HG03558 (cell line): ENCODE data around the gene FDXR.
"Not testable (repeated sequence)": the region's sequence is repeated elsewhere in the genome, so short reads cannot be mapped to it uniquely, and the experiment has no call there.

Experiments used
- ATAC-seq: cut with Tn5 transposase; IDR thresholded peaks from one replicate; pipeline ENCODE4 v1.9.1; 2021; ENCODE audit warnings: moderate number of reproducible peaks; ENCODE audit not compliant: unreplicated experiment; ENCODE audit errors: extremely low read depth

FDXR gene, protein sequence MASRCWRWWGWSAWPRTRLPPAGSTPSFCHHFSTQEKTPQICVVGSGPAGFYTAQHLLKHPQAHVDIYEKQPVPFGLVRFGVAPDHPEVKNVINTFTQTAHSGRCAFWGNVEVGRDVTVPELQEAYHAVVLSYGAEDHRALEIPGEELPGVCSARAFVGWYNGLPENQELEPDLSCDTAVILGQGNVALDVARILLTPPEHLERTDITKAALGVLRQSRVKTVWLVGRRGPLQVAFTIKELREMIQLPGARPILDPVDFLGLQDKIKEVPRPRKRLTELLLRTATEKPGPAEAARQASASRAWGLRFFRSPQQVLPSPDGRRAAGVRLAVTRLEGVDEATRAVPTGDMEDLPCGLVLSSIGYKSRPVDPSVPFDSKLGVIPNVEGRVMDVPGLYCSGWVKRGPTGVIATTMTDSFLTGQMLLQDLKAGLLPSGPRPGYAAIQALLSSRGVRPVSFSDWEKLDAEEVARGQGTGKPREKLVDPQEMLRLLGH

DNA sequence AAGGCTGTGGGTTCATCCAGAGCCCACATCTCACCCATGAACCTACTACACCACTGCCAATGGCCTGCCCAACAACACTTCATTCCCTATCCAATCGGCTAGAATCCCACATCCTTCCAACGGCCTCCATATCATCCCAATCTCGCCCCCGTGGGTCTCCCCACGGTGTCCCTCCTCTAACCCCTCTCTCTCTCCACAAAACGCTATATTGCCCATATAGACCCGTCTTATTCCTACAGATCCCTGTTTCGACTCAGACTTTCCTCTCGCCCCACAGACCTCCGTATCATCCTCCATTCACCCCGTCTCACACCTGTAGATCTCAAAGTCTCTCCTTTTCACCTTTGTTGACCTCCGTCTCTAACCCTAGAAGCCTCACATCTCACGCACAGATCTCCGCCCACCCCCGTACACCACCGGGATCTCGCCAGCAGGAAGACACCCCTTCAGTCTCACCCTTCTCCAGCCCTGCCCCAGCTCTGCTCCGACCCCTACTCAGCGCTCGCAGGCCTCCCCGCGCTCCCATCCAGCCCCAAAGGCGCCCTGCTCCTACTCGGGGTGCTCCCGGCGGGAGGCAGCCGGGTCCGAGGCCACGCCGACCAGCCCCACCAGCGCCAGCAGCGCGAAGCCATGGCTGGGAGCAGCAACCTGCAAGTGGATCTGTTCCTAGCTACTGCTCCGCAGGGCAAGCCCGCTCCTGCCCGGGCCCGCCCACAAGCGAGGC lies at the start of gene FDXR:
FDXR (minus strand) TSS at position 682 of the 724 bp plus-strand sequence; CDS start at position 632, 50 bp downstream.
- peak; percentile 22 for ATAC-seq

DNA sequence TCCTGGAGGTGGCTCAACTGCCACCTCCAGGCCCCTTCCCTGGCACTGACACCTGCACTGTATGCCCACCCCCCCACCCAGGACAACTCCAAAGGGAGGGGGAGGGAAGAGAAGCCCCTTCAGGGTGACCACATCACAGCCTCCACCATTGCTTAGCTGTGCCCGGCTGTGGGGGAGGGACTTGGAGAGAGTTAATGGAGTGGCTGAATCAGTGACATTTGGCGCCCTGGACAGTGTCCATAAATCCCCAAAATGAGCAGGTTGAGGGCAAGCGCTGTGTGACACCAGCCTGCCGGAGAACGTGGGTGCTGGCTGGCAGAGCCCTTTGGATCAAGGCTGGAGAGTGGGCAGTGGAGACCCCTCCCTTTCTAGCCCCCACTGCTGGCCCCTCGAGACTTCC lies 49.4 kb upstream of the FDXR start:
- no peak for ATAC-seq

DNA sequence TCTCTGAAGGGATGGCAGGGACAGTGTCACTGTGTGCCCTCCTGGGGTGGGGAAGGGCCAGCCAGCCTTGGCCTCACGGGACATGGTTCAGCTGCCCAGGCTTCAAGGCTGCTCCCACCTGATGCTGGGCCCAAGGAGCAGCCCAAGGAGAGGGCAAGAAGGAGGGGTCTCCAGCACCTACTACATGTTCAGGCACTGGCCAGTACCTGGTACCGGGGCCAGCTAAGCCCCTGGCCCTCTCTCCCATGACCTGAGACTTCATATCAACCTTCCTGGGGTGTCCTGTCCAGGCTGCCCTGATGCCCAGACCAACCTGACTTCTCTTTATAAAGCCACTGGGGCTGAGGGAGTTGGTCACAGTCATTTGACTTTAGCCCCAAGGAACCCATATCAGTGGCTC lies 49.0 kb upstream of the FDXR start:
- no peak for ATAC-seq

DNA sequence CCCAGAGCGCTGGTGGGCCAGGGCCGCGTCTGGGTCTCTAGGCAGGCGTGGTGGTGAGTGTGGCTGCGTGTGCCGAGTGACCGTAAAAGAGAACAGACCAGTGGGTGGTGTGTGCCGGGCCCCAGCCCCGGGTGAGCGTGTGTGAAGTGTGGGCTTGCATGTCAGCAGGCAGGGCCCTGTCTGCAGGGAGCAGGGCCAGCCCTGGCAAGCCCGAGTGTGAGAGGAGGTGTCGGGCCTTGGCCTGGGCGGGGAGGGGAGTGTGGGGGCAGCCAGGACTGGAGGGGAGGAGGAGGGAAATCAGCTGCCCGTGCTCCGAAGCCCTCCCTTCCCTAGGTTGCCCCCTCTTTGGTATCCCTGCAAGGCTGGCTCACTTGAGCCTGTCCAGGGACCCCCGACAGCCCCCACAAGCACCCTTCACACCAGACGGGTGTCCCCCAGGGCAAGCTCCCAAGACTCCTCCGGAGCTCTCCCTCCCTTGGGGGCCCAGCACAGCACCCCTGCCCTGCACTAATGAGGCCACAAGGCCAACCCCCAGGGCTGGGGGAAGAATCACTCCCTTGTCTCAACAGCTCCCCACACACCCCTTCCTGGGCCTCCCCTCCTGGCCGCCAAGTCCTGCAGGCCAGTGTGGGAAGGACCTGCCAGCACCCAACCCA lies 48.4 kb upstream of the FDXR start:
- ATAC-seq, result no peak

DNA sequence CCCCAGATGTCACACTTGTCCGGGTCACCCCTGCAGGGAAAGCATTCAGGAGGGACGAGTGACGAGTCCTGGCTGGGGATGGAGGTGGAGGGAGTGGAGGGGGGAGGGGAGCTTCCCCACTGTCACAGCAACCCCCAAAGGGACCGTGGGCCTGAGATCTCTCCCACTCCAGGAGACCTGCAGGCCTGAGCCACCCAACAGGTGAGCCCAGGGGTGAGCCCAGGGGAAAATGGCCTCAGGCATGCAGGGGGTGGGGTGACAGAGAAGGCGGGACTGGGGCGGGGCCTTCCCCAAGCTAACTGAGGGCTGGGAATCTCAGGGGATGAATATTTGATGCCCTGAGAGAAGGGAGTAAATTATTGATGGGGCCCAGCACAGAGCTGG lies 47.8 kb upstream of the FDXR start:
- ATAC-seq, result no peak

DNA sequence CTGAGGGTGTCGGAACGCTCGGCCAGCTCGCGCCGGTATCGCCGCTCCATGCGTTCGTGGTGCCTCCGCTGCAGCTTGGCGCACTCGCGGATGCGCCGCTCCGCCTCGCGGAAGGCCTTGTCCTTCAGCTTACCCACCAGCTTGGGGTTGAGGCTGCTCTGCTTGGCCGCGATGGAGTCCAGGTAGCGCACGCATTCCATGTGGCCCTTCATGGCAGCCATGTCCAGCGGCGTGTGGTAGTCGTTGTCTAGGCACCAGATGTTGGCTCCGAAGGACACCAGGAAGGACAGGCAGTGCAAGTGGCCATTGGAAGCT lies 47.5 kb upstream of the FDXR start:
- ATAC-seq, result no peak

DNA sequence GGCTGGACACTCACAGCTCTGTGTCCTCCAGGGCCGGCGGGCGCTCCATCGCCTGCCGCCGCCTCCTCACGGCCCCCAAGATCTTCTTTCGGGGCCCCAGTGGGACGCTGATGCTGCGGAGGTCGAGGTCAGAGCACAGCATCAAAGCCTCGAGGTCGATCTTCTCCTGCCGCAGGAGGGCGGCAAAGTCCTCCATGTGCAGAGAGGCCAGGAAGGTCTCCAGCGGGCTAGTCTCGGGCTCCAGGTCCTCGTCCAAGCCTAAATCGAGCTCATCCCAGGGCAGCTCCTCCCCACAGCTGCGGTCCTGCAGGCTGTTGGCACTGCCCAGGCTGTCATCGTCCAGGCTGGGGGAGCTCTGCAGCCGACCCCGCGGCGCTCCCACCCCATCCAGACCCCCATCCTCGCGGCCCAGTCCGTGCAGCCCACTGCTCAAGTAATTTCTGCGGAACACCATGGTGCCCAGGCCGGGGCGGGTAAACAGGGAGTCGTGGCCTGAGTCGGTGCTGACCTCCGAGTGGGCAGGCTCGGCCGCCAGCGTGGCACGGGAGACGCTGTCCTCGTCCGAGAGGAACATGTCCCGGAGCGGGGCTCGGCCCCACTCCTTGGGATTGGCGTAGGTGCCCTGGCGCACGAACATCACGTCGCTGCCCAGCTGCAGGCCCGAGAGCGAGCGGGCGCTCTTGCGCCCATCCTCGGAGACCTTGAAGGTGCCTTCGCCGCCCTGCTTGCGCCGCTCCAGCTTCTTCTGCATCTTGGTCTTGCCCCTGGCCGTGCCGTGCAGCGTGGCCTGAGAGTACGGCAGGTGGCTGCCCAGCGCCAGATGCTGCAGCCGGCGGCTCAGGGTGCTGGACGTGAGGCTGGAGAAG lies 46.9 kb upstream of the FDXR start:
- ATAC-seq, result no peak

DNA sequence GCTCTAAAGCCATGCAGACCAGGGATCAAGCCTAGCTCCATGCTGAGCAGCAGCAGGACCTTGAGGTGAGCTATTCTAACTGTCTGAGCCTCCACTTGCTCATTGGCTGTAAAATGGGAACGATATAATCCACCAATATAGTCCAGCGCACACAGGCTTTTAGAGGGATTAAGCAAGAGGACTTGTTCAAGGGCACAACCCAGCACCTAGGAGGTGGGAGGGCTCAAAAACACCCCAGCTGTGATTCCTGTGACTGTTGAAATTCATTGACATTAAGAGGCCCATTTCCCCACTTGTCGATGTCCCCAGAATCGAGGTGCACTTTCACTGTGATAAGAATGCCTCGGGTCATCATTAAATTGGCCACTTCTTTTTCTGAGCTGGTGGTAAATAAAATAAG lies 46.1 kb upstream of the FDXR start:
- ATAC-seq, result no peak

DNA sequence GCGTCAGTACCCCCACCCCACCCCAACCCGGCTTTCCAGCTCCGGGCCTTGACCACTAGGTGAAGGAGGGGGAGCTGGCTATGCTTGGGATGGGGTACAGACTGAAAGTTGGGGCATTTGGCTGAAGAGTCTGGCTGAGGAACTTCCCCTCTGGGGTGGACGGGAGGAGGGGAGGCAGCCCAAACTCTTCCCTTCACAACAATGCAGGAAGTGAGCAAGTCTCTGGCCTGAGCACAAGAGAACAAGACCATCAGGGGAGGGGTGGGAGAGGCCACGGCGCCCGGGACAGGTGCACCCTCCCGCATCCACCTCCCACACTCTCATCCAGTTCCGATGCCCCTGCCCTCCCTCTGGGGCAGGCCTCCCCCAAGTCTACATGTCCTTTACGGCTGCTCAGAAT lies 44.6 kb upstream of the FDXR start:
- no peak for ATAC-seq

DNA sequence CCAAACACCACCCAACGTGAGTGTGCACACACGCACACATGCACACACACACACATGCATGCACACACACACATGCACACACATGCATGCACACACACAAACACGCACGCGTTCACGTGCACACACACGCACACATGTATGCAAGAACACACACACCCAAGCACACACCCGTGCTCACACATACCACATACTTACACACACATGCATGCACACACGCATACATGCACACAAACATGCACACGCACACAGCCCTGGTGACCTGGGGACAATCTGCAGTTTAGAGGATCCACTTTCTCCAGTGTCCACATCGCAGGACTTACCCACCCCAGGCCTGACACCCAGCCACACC lies 44.0 kb upstream of the FDXR start:
- ATAC-seq, result no peak

DNA sequence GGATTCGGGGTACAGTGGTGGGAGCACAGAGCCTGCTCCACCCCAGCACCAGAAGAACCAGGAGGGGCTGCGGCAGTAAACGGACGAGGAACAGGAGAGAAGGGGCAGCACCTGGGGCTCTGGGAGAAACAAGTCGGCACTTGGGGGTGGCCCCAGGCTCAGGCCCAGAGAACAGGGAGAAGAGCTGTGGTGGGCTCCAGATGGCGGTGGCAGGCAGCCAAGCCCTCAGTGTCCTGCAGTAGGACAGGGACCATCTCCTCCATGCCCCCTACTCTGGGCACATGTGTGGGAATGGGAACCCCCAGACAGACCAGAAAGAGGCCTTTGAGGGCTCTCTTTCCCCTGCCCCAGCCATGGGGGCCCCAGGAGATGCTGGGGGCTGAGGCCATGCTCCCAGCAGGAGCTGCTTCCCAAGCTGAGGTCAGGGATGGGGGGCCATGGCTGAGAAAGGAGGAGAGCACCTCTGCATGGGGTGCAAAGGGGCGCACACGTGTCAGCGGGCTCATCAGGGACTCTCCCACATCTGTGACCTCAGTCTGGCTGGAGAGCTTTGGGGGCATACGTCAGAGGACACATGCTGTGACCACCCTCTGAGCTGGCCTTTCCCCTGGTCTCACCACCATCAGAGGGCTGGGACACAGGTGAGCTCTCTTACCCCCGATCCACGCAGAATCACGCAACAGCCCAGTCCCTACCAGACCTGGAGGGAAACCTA lies 43.5 kb upstream of the FDXR start:
- no peak for ATAC-seq

DNA sequence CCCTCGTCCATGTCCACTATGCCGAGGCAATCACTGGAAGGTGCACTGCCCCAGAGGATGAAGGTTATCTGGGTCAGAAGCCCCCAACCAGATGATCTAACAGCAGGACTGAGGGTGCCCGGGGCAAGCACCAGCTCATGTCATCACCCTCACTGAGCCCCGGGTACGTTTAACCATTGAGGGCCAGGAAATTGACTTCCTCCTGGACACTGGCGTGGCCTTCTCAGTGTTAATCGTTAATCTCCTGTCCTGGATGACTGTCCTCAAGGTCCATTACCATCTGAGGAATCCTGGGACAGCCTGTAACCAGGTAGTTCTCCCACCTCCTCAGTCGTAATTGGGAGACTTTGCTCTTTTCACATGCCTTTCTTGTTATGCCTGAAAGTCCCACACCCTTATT lies 38.6 kb upstream of the FDXR start:
- ATAC-seq, result not testable (repeated sequence)

DNA sequence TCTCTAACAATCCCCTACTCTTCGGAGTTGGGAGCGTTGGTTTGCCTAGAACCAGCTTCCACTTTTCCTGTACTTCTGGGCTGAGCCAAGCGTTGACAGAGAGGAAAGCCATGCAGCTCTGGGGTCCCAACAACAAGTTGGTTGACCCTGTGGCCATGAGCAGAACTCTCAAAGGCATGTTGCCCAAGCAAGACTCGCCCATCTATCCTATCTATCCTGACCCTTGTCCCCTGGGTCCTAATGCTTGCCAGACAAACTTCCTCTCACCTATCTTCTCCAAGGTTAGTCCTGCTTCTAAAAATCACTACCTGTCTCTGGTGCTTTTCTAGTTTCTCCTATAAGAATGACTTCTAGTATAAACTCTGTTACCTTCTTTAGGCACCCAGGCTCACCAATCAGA lies 36.3 kb upstream of the FDXR start:
- not testable (repeated sequence) for ATAC-seq

DNA sequence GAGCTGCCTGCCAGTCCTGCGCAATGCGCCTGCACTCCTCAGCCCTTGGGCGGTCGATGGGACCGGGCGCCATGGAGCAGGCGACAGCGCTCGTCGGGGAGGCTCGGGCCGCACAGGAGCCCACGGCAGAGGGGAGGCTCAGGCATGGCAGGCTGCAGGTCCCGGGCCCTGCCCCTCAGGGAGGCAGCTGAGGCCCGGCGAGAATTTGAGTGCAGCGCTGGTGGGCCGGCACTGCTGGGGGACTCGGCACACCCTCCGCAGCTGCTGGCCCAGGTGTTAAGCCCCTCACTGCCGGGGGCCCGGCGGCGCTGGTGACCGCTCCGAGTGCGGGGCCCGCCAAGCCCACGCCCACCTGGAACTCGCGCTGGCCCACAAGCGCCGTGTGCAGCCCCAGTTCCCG lies 34.2 kb upstream of the FDXR start:
- ATAC-seq, result no peak

DNA sequence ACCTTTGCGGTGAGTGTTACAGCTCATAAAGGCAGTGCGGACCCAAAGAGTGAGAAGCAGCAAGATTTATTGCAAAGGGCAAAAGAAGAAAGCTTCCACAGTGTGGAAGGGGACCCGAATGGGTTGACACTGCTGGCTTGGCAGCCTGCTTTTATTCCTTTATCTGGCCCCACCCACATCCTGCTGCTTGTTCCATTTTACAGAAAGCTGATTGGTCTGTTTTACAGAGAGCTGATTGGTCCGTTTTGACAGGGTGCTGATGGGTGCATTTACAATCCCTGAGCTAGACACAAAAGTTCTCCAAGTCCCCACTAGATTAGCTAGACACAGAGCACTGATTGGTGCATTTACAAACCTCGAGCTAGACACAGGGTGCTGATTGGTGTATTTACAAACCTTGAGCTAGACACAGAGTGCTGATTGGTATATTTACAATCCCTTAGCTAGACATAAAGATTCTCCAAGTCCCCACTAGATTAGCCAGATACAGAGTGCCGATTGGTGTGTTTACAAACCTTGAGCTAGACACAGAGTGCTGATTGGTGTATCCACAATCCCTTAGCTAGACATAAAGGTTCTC lies 33.5 kb upstream of the FDXR start:
- not testable (repeated sequence) for ATAC-seq

DNA sequence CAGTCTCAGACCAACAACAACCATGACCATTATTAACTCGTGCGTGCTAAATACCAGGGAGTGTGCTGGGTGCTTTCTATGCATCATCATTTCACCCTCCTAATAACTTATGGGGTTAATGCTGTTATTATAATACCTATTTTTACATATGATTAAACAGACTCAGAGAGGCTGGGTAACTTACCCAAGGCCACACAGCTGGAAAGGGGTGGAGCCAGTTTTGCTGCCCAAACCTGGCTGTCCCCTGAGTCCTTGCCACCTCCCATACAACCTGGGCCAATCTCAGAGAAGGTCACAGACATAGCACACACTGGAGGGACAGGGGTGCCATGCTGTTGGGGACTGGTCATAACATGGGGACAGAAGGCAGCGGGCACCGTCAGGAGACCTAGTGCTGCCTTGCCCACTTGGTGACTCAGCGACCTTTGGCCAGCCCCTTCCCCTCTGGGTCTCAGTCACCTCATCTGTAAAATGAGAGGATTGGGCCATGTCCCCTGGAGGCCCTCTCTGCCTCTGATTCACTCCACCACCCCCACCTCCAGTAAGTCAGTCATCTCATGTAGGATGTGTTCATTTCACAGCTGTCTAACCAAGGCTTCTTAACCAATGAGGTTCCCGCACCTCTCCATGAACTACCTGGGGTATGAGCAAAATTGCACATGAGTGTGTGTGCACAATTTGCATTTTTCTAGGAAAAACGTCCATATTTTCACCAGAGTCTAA lies 32.1 kb upstream of the FDXR start:
- ATAC-seq, result no peak

DNA sequence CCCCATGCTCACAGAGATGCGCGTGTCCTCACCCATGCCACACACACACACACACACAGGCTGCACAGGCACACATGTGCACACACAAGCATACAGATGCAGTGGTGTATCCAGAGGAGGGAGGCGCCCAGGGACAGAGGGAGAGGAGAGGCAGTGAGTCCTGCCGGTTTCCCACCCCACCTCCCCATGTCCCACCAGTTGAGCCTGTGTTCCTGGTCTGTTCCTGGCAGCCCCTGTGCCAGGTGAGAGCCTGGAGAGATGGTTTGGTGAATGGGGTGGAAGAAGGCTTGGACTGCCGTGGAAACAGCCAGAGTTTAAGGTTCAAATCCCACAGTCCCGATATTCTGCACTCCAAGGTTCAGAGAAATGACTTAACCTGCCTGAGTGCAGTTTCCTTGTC lies 30.9 kb upstream of the FDXR start:
- ATAC-seq, result no peak

DNA sequence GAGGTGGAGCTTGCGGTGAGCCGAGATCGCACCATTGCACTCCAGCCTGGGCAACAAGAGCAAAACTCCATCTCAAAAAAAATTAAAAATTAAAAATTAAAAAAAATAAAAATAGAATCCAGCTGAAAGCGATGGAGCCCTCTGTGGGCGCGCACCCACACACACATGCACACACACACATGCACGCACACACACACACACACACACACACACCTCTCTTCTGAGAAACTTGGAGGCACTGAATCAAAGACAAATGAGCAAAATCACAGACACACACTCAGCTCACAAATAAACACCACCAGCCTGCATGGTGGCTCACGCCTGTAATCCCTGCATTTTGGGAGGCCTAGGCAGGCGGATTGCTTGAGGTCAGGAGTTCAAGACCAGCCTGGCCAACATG lies 30.2 kb upstream of the FDXR start:
- ATAC-seq, result no peak
